Caco-2 (cell line): Measurements from ENCODE around the gene ABCA13. TPM values are rescaled to one million over a fixed set of nuclear protein-coding genes. Genes with fewer than 3 reads are reported as not detected.
A peak's percentile ranks its signal among the peaks of the same experiment; 100 is the strongest.

ENCODE experiments used
- Bru-seq: library from RNA; stranded (reverse); fragments of 400-500 nt; gene quantifications from one replicate; lab custom pipeline; 2021; lab: Mats Ljungman, UMichigan
- BruChase-seq, 2 experiments: library from RNA; stranded (reverse); fragments of 400-500 nt; gene quantifications; one replicate each; lab custom pipeline; 2021; lab: Mats Ljungman, UMichigan
- BruUV-seq: library from RNA; stranded (reverse); fragments of 400-500 nt; replicated peaks from 2 replicates; lab custom pipeline; 2021; lab: Mats Ljungman, UMichigan
- CTCF ChIA-PET: fragments of 300-600 bp; sonication (Branson Sonifier 250); formaldehyde crosslinking; loops from one replicate; lab custom pipeline; 2022; ENCODE audit warnings: antibody characterized with exemption; lab: Charles Lee
- POLR2A ChIA-PET: fragments of 300-600 bp; sonication (Branson Sonifier 250); formaldehyde crosslinking; loops from one replicate; lab custom pipeline; 2022; ENCODE audit warnings: antibody characterized with exemption; lab: Charles Lee
- DNase-seq, 2 experiments: peaks; one replicate each; pipeline versions ENCODE4 v3.0.0 to v3.0.0-alpha.2; 2020 to 2022
- H3K27me3 ChIP-seq: replicated peaks from 2 replicates; pipeline ENCODE4 v1.6.0; 2011; ENCODE audit warnings: low read length; ENCODE audit not compliant: control insufficient read depth, insufficient read depth
- H3K36me3 ChIP-seq: 2 replicates; pipeline ENCODE4 v1.5.1; 2011; ENCODE audit warnings: low read length; ENCODE audit not compliant: control insufficient read depth, insufficient read depth
- H3K4me1 ChIP-seq: fragments of 250-450 bp; sonication (Bioruptor Pico); 2 replicates; pipeline ENCODE4 v1.5.1; 2020; ENCODE audit warnings: mild to moderate bottlenecking
- H3K4me3 ChIP-seq: 2 replicates; pipeline ENCODE4 v1.5.1; 2011; ENCODE audit warnings: low read depth, mild to moderate bottlenecking, control low read depth, low read length
- H3K9me3 ChIP-seq: fragments of 250-450 bp; sonication (Bioruptor Pico); 2 replicates; pipeline ENCODE4 v1.5.1; 2020; ENCODE audit warnings: mild to moderate bottlenecking, moderate library complexity
- H3K27ac Mint-ChIP-seq: one replicate; pipeline ENCODE4 v1.8.0; 2022; ENCODE audit warnings: mixed read lengths; ENCODE audit not compliant: unreplicated experiment
- H3K27me3 Mint-ChIP-seq: one replicate; pipeline ENCODE4 v1.8.0; 2022; ENCODE audit warnings: mixed read lengths; ENCODE audit not compliant: insufficient read depth, unreplicated experiment
- H3K36me3 Mint-ChIP-seq: one replicate; pipeline ENCODE4 v1.8.0; 2022; ENCODE audit warnings: mild to moderate bottlenecking, mixed read lengths; ENCODE audit not compliant: insufficient read depth, unreplicated experiment
- H3K4me1 Mint-ChIP-seq: one replicate; pipeline ENCODE4 v1.8.0; 2022; ENCODE audit warnings: low read depth, mixed read lengths; ENCODE audit not compliant: unreplicated experiment
- H3K4me3 Mint-ChIP-seq: one replicate; pipeline ENCODE4 v1.8.0; 2022; ENCODE audit warnings: mild to moderate bottlenecking, moderate library complexity, mixed read lengths; ENCODE audit not compliant: unreplicated experiment
- H3K9me3 Mint-ChIP-seq: one replicate; pipeline ENCODE4 v1.8.0; 2022; ENCODE audit warnings: mixed read lengths; ENCODE audit not compliant: unreplicated experiment
- CTCF ChIP-seq, 2 experiments: fragments of 200-600 bp in 1 of 2; IDR thresholded peaks; 1 replicate in 1 of 2; 2 replicates in 1 of 2; pipeline versions ENCODE4 v1.5.1 to v1.8.0; 2011 to 2022; ENCODE audit warnings: antibody characterized with exemption in 1 of 2, control low read depth in 1 of 2, inconsistent platforms in 1 of 2, low read depth in 1 of 2, low read length in 1 of 2, mild to moderate bottlenecking in 1 of 2, moderate library complexity in 1 of 2; ENCODE audit not compliant: insufficient read depth in 1 of 2, severe bottlenecking in 1 of 2, unreplicated experiment in 1 of 2
- intact Hi-C: fragments of 100-400 bp; cut with micrococcal nuclease; formaldehyde crosslinking; loops from one replicate; pipeline ENCODE4 v1.10.0; 2022; ENCODE audit not compliant: unreplicated experiment
- long read RNA-seq: library from polyadenylated mRNA; stranded (forward); transcript quantifications from one replicate; pipeline ENCODE4 v2.0.0, GENCODE V29; 2022
- total RNA-seq: library from RNA; stranded (reverse); gene quantifications from 2 replicates; pipeline ENCODE4 v1.2.3, GENCODE V29; 2022

Gene ABCA13
- total RNA-seq (0.07 and 0.09 TPM in 2 replicates), Bru-seq, nascent RNA (percentile 9 among the genes with signal in this experiment), BruChase-seq, experiment 1, labeled RNA remaining after a 2-hour chase (percentile 7 among the genes with signal in this experiment), BruChase-seq, experiment 2, labeled RNA remaining after a 6-hour chase (percentile 9 among the genes with signal in this experiment)
- long read RNA-seq: 0 reads

GRCh38 chr7:48171202-48171601, at the start of gene ABCA13:
TSS of gene ABCA13 (plus strand) at chr7:48171458. CDS start at chr7:48171484, 26 bp downstream.
- POLR2A ChIA-PET: no interaction called here
- Mint-ChIP-seq H3K9me3 (no peaks in the 10 kb centered on the region), H3K4me3 (no peak within 1 kb of the TSS), H3K27me3 (peaks cover 2% of the 10 kb centered on the region), H3K4me1 (no peaks in the 10 kb centered on the region), H3K27ac (no peak within 1 kb of the TSS), H3K36me3 (no peaks in the 10 kb centered on the region)
- BruUV-seq: no TSS peak
- intact Hi-C loops: no loop called here
- TF ChIP-seq CTCF (IDR thresholded peaks at IDR 0.05; ENCODE audit: insufficient read depth in 1 of 2, low read depth in 1 of 2, low read length in 1 of 2, severe bottlenecking in 1 of 2, unreplicated experiment in 1 of 2): no peak
- no peaks in the 10 kb centered on the region for H3K9me3 ChIP-seq
- no peaks in the 10 kb centered on the region for H3K36me3 ChIP-seq
- H3K4me3 ChIP-seq: no peak within 1 kb of the TSS
- CTCF ChIA-PET: no interaction called here
- no peaks in the 10 kb centered on the region for H3K27me3 ChIP-seq
- H3K4me1 ChIP-seq: no peaks in the 10 kb centered on the region
- no peak for DNase-seq

GRCh38 chr7:48126037-48126436, 45.2 kb upstream of the ABCA13 start:
- Mint-ChIP-seq H3K9me3 (peaks cover 41% of the 10 kb centered on the region), H3K4me3 (no peak overlapping the region), H3K27ac (no peak overlapping the region), H3K27me3 (peaks cover 9% of the 10 kb centered on the region), H3K36me3 (no peaks in the 10 kb centered on the region), H3K4me1 (peaks cover 7% of the 10 kb centered on the region)
- ChIA-PET CTCF (no interaction called here), POLR2A (no interaction called here)
- no peak for DNase-seq
- Histone ChIP-seq H3K9me3 (0 out of 2 replicates have a peak, but pooled peaks cover 3% of the 10 kb centered on the region), H3K4me1 (no peaks in the 10 kb centered on the region), H3K27me3 (no peaks in the 10 kb centered on the region), H3K4me3 (no peak overlapping the region), H3K36me3 (no peaks in the 10 kb centered on the region)
- intact Hi-C loops: no loop called here
- no peak for TF ChIP-seq CTCF (IDR thresholded peaks at IDR 0.05; ENCODE audit: insufficient read depth in 1 of 2, low read depth in 1 of 2, low read length in 1 of 2, severe bottlenecking in 1 of 2, unreplicated experiment in 1 of 2)
- BruUV-seq: no TSS peak

- Mint-ChIP-seq H3K4me1 (peaks cover 7% of the 10 kb centered on the region), H3K4me3 (no peak overlapping the region)
Observed at GRCh38 chr7:48130658-48131108, 40.6 kb upstream of the ABCA13 start.

More at GRCh38 chr7:48130658-48131108, 40.6 kb upstream of the ABCA13 start:
- H3K4me1 ChIP-seq: no peaks in the 10 kb centered on the region
- DNase-seq: no peak
- H3K4me3 ChIP-seq: no peak overlapping the region
- intact Hi-C loops: no loop called here
- H3K9me3 ChIP-seq: no peaks in the 10 kb centered on the region
- H3K36me3 Mint-ChIP-seq: no peaks in the 10 kb centered on the region
- no peaks in the 10 kb centered on the region for H3K36me3 ChIP-seq
- H3K27ac Mint-ChIP-seq: no peak overlapping the region
- ChIA-PET CTCF (no interaction called here), POLR2A (no interaction called here)
- H3K27me3 Mint-ChIP-seq: peaks cover 3% of the 10 kb centered on the region
- H3K9me3 Mint-ChIP-seq: peaks cover 22% of the 10 kb centered on the region
- H3K27me3 ChIP-seq: no peaks in the 10 kb centered on the region
- TF ChIP-seq CTCF (IDR thresholded peaks at IDR 0.05; ENCODE audit: insufficient read depth in 1 of 2, low read depth in 1 of 2, low read length in 1 of 2, severe bottlenecking in 1 of 2, unreplicated experiment in 1 of 2): no peak
- no TSS peak for BruUV-seq
